AG04449 (cell line): ENCODE results near the gene KNSTRN.

ENCODE experiments used
- CTCF ChIA-PET: fragments of 350-600 bp; formaldehyde crosslinking; extraction: SDS; loops from one replicate; lab custom pipeline; 2021; ENCODE audit warnings: antibody characterized with exemption; lab: Yijun Ruan, JAX
- POLR2A ChIA-PET: fragments of 400-600, 350-600 bp; formaldehyde crosslinking; extraction: SDS; loops from one replicate; lab custom pipeline; 2020; ENCODE audit warnings: antibody characterized with exemption, inconsistent platforms; lab: Yijun Ruan, JAX
- DNase-seq: peaks from one replicate; pipeline ENCODE4 v3.0.0-alpha.2; 2010; ENCODE audit warnings: low read depth, low spot score
- H3K4me3 ChIP-seq: 2 replicates; pipeline ENCODE4 v1.5.1; 2011; ENCODE audit warnings: low read depth, mild to moderate bottlenecking, control low read depth, low read length
- CTCF ChIP-seq: IDR thresholded peaks from one replicate; pipeline ENCODE4 v1.5.1; 2011; ENCODE audit warnings: mild to moderate bottlenecking, moderate library complexity, low read length, control low read depth, inconsistent platforms; ENCODE audit not compliant: insufficient read depth; ENCODE audit errors: missing control alignments

KNSTRN gene

GRCh38 chr15:40440743-40441564, 58.4 kb downstream of the KNSTRN start, which contains the start of gene BAHD1:
Gene BAHD1, plus strand, starts transcription at chr15:40440953. Its CDS starts 17,512 bp downstream, at chr15:40458465.
- peak; percentile 23 for TF ChIP-seq CTCF
- ChIA-PET POLR2A (no interaction called here), CTCF (interaction anchor here (1.2 to 4.8 kb wide), 7 partner anchors 10 to 161 kb away, joined by 3 to 25 read pairs (median 3); partner anchors contain the start of gene CHST14)
- H3K4me3 ChIP-seq: peak within 1 kb of the TSS; percentile 67
- DNase-seq: peak; percentile 49

- POLR2A ChIA-PET: no interaction called here
- peak; percentile 7 for TF ChIP-seq CTCF
- CTCF ChIA-PET: interaction anchor here (1.2 to 4.8 kb wide), 4 partner anchors 9 to 98 kb away, joined by 3 to 25 read pairs (median 8); no protein-coding TSS in a partner anchor
- H3K4me3 ChIP-seq: peak overlapping the region; percentile 67
- no peak for DNase-seq
These were observed 59.3 kb downstream of the KNSTRN start for GRCh38 chr15:40441565-40442531.

- POLR2A ChIA-PET: no interaction called here
- no peak for DNase-seq
These were observed 60.7 kb downstream of the KNSTRN start for GRCh38 chr15:40443255-40443654.

GRCh38 chr15:40443846-40444245, 61.3 kb downstream of the KNSTRN start:
- ChIA-PET POLR2A (no interaction called here), CTCF (interaction anchor here (0.7 to 2.5 kb wide), 4 partner anchors 55 to 146 kb away, joined by 3 to 11 read pairs (median 4); no protein-coding TSS in a partner anchor)

More at GRCh38 chr15:40443255-40443654, 60.7 kb downstream of the KNSTRN start:
- no peak for TF ChIP-seq CTCF
- 0 out of 2 replicates have a peak overlapping the region, but pooled peaks have one; percentile 1 for H3K4me3 ChIP-seq
- CTCF ChIA-PET: interaction anchor here (0.7 to 4.8 kb wide), 7 partner anchors 7 to 146 kb away, joined by 3 to 25 read pairs (median 4); no protein-coding TSS in a partner anchor

More at GRCh38 chr15:40443846-40444245, 61.3 kb downstream of the KNSTRN start:
- no peak for TF ChIP-seq CTCF
- no peak overlapping the region for H3K4me3 ChIP-seq
- DNase-seq: no peak
